Adrenal gland (tissue), 12 donors: ENCODE measurements around the gene MECR. TPM values are rescaled to one million over a fixed set of nuclear protein-coding genes. Genes with fewer than 3 reads are reported as not detected.
"Not testable (repeated sequence)": the region's sequence is repeated elsewhere in the genome, so short reads cannot be mapped to it uniquely, and the experiment has no call there.

ENCODE experiments used
- DNase-seq, 7 donors: peaks; one replicate each; pipeline ENCODE4 v3.0.0-alpha.2; 2019 to 2020
- H3K27ac ChIP-seq, 5 donors: fragments of 200-600 bp; sonication (generic) in 4 of 5; 1 replicate in 3 of 5; 2 replicates in 2 of 5; pipeline versions ENCODE4 v1.5.1 to v1.8.0; 2016 to 2020; ENCODE audit warnings: mild to moderate bottlenecking in 1 of 5
- H3K27me3 ChIP-seq: fragments of 200-600 bp; 2 replicates; pipeline ENCODE4 v1.8.0; 2021
- H3K36me3 ChIP-seq, 2 donors: fragments of 200-600 bp; replicated peaks in 1 of 2; 1 replicate in 1 of 2; 2 replicates in 1 of 2; pipeline versions ENCODE4 v1.5.1 to v1.8.0; 2018 to 2022
- H3K4me1 ChIP-seq, 2 donors: fragments of 200-600 bp; replicated peaks in 1 of 2; 1 replicate in 1 of 2; 2 replicates in 1 of 2; pipeline versions ENCODE4 v1.5.1 to v1.8.0; 2018 to 2021
- H3K4me3 ChIP-seq, 4 donors: fragments of 200-600 bp; sonication (generic) in 3 of 4; one replicate each; pipeline ENCODE4 v1.5.1; 2016 to 2018
- H3K9me3 ChIP-seq, 3 donors: fragments of 200-600 bp; sonication (generic) in 1 of 3; replicated peaks in 1 of 3; 1 replicate in 2 of 3; 2 replicates in 1 of 3; pipeline versions ENCODE4 v1.5.1 to v1.8.0; 2016 to 2021
- CTCF ChIP-seq, 6 experiments: fragments of 450-650 bp in 4 of 6; fragments of 200-600 bp in 2 of 6; sonication (generic) in 1 of 6; IDR thresholded peaks; 1 replicate in 5 of 6; 2 replicates in 1 of 6; pipeline versions ENCODE4 v1.5.1 to v1.8.0; 2016 to 2021; ENCODE audit warnings: antibody characterized with exemption in 6 of 6, mild to moderate bottlenecking in 2 of 6, moderate library complexity in 1 of 6
- POLR2A ChIP-seq, 2 donors: fragments of 450-650 bp; IDR thresholded peaks; one replicate each; pipeline ENCODE4 v1.6.1; 2017; ENCODE audit warnings: antibody characterized with exemption in 2 of 2, mild to moderate bottlenecking in 2 of 2, moderate library complexity in 1 of 2
- WGBS, 4 donors: extraction: QIAGEN DNeasy Blood & Tissue Kit in 2 of 4; methylation state at CpG; one replicate each; pipeline versions ENCODE4 v1.1.5 to v1.1.7; 2013 to 2017; 5-methylcytosine and 5-hydroxymethylcytosine counted together
- intact Hi-C, 2 donors: fragments of 100-400 bp; cut with DNase I; formaldehyde crosslinking; loops; one replicate each; pipeline versions ENCODE4 v1.14.1 to v1.15.0; 2022 to 2023
- polyA plus RNA-seq, 3 donors: library from polyadenylated mRNA; stranded (reverse); fragments of 200-250 nt in 2 of 3; fragments of 350-450 nt in 1 of 3; fragmentation: Illumina TruSeq in 1 of 3; extraction: RNeasy Lipid Tissue Mini Kit (QIAGEN cat#74804) in 1 of 3; gene quantifications; one replicate each; pipeline ENCODE4 v1.2.3, GENCODE V29; 2013 to 2014
- total RNA-seq, 9 donors: library from RNA; depleted of rRNA in 4 of 9; stranded (reverse); fragments of >200 nt in 4 of 9; fragments of 120-200 nt in 1 of 9; fragmentation: NEBNext Ultra II Directional in 1 of 9; extraction: Animal tissue kit (Norgen Biotek cat#: 25700) in 1 of 9; gene quantifications; one replicate each; pipeline versions ENCODE4 v1.1.0 to v1.2.4, GENCODE V29; 2013 to 2023
- donor health status: healthy with polysubstance abuse.
- donor health status: Bipolar disorder and iron deficiency.
- donor health status: DM: yes; HTN: yes; CAD: no.
- donor health status: DM: no; HTN: no; CAD: no.
- donor health status: DM: no; HTN: no; CAD: no.
- donor health status: DM: yes; HTN: yes; CAD: no.

The MECR gene
- total and polyA plus RNA-seq, 12 donors: 26.1 to 53.1 (median 33.5) TPM

GRCh38 chr1:29224356-29224837 is 6.3 kb downstream of the MECR start:
- Histone ChIP-seq H3K27ac (no peak overlapping the region), H3K27me3 (no peaks in the 10 kb centered on the region), H3K4me1 (peaks cover under 1 to 1% of the 10 kb centered on the region in 2 donors), H3K36me3 (no peaks in the 10 kb centered on the region), H3K4me3 (no peak overlapping the region), H3K9me3 (no peaks in the 10 kb centered on the region)
- intact Hi-C loops: no loop called here
- no peak for DNase-seq
- WGBS, 4 donors: 90 to 96% (median 92%) methylated on average over 5 of the region's 5 CpGs
- no peak for TF ChIP-seq POLR2A (IDR thresholded peaks at IDR 0.05)
- no peak for TF ChIP-seq CTCF (IDR thresholded peaks at IDR 0.05)

GRCh38 chr1:29223521-29223920 is 7.2 kb downstream of the MECR start:
- no peak overlapping the region for H3K4me3 ChIP-seq
- no peaks in the 10 kb centered on the region for H3K9me3 ChIP-seq
- 79 to 90% (median 87%) methylated on average over 4 to 6 of the region's 6 CpGs for WGBS, 4 donors
- no peak overlapping the region for H3K27ac ChIP-seq
- no peak for DNase-seq
- no peaks in the 10 kb centered on the region for H3K4me1 ChIP-seq
- intact Hi-C loops: no loop called here
- no peak for TF ChIP-seq POLR2A (IDR thresholded peaks at IDR 0.05)
- TF ChIP-seq CTCF (IDR thresholded peaks at IDR 0.05): no peak
- no peaks in the 10 kb centered on the region for H3K27me3 ChIP-seq
- no peaks in the 10 kb centered on the region for H3K36me3 ChIP-seq

GRCh38 chr1:29222686-29223085 is 8.0 kb downstream of the MECR start:
- 85 to 100% (median 95%) methylated on average over 1 of the region's 1 CpG for WGBS, 4 donors
- H3K4me3 ChIP-seq: no peak overlapping the region

GRCh38 chr1:29222260-29222659 is 8.5 kb downstream of the MECR start:
- intact Hi-C loops, H3K4me3 ChIP-seq, DNase-seq, H3K27ac ChIP-seq, H3K36me3 ChIP-seq, H3K4me1 ChIP-seq, H3K9me3 ChIP-seq, H3K27me3 ChIP-seq: not testable (repeated sequence)
- whole genome bisulfite sequencing, 4 donors: 83 to 94% (median 89%) methylated on average over 6 of the region's 6 CpGs

More at GRCh38 chr1:29222686-29223085, 8.0 kb downstream of the MECR start:
- TF ChIP-seq CTCF (IDR thresholded peaks at IDR 0.05): no peak
- no peak for TF ChIP-seq POLR2A (IDR thresholded peaks at IDR 0.05)
- Histone ChIP-seq H3K4me1 (no peaks in the 10 kb centered on the region), H3K27me3 (no peaks in the 10 kb centered on the region), H3K36me3 (no peaks in the 10 kb centered on the region), H3K9me3 (no peaks in the 10 kb centered on the region), H3K27ac (no peak overlapping the region)
- intact Hi-C loops: no loop called here
- no peak for DNase-seq

- Histone ChIP-seq H3K36me3 (peaks cover 0 to 4% of the 10 kb centered on the region in 2 donors), H3K9me3 (no peaks in the 10 kb centered on the region), H3K4me1 (no peaks in the 10 kb centered on the region), H3K27ac (no peak overlapping the region), H3K4me3 (no peak overlapping the region), H3K27me3 (no peaks in the 10 kb centered on the region)
- 95 to 97% (median 97%) methylated on average over 3 of the region's 3 CpGs for WGBS, 4 donors
- intact Hi-C loops: no loop called here
- no peak for TF ChIP-seq POLR2A (IDR thresholded peaks at IDR 0.05)
- TF ChIP-seq CTCF (IDR thresholded peaks at IDR 0.05): no peak
- no peak for DNase-seq
Observed at GRCh38 chr1:29221296-29221695, 9.4 kb downstream of the MECR start.
